ENCODE data around the gene GRM4.

Gene GRM4

DNA sequence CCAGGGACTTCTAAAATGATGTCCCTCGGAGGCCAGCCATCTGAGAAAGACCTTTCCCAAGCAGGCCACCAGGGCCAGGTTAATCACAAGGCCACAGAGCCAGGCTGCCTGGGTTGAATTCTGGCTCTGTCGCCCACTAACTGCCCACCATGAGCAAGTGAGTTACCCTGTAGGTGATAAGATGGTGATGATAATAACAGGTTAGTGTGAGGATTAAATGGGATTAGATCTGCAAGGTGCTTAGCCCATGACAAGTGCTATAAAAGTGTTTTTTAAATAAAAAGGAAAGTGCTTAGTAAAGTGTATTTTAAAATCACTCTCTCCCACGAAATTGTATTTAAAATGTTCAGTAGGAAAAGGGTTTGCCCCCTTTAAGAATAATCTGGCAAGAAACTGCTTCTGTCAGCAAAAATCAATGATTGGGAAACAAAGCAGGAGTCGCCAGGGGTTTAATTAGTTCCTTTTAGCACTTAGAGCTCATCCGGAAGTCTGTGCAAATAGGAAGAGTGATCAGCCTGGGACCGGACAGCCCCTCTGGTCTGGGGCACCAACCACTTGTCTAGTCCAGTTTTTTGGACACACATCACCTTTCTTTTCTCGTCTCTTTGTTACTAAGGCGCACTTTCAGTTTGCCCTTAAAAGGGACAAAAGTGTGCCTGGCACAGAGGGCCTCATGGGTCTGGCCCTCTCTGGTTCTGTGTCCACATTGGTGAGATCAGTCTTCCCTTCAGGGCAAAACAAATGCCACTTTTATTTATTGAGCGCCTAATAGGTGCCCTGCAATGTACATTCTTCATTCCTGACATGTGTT, 150.4 kb downstream of the GRM4 start:
- DNase-seq (ENCODE audit: low read depth in 2 of 2): no peak

GRCh38 chr6:33994472-33995308, 151.2 kb downstream of the GRM4 start:
- DNase-seq (ENCODE audit: low read depth in 2 of 2): no peak

- DNase-seq (ENCODE audit: low read depth in 2 of 2): no peak
These were observed 152.0 kb downstream of the GRM4 start for GRCh38 chr6:33993653-33994471.

- DNase-seq (ENCODE audit: low read depth in 2 of 2): no peak
These were observed 152.8 kb downstream of the GRM4 start for GRCh38 chr6:33993091-33993490.

DNA sequence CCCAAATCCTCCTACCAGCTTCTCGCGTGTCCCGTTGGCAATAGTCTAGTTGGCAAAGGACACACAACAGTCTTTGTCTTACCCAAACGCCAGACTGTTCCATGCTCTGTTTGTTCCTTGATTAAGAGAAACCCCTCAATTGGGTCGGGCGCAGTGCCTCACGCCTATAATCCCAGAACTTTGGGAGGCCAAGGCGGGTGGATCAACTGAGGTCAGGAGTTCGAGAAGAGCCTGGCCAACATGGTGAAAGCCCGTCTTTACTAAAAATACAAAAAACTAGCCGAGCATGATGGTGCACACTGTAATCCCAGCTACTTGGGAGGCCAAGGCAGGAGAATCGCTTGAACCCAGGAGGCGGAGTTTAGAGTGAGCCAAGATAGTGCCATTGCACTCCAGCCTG, 153.7 kb downstream of the GRM4 start:
- no peak for DNase-seq (ENCODE audit: low read depth in 2 of 2)

- DNase-seq (ENCODE audit: low read depth in 2 of 2): no peak
These were observed 154.3 kb downstream of the GRM4 start for GRCh38 chr6:33991610-33992009.

DNA sequence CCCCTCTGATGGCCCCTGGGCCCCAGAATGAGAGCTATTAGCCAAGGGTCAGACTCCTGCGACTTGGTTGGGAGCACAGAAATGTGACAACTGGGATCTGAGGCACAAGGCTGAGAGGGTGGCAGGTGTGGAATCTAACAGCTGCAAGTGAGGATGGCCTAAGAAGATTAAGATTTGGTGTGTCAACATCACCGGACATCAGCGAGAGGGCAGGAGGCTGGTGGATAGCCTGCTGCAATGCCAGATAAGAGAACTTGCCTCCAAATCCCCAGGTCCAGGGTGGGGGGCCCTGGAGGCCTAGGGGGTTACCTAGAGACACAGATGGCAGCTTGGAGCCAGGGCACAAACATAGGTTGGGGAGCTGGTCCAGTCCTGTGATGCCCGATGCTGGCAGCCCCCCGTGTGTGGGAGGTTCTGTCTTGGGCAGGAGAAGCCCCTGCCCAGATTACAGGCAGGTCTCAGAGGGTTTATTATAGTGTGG, 155.8 kb downstream of the GRM4 start:
- no peak for DNase-seq (ENCODE audit: low read depth in 2 of 2)

DNA sequence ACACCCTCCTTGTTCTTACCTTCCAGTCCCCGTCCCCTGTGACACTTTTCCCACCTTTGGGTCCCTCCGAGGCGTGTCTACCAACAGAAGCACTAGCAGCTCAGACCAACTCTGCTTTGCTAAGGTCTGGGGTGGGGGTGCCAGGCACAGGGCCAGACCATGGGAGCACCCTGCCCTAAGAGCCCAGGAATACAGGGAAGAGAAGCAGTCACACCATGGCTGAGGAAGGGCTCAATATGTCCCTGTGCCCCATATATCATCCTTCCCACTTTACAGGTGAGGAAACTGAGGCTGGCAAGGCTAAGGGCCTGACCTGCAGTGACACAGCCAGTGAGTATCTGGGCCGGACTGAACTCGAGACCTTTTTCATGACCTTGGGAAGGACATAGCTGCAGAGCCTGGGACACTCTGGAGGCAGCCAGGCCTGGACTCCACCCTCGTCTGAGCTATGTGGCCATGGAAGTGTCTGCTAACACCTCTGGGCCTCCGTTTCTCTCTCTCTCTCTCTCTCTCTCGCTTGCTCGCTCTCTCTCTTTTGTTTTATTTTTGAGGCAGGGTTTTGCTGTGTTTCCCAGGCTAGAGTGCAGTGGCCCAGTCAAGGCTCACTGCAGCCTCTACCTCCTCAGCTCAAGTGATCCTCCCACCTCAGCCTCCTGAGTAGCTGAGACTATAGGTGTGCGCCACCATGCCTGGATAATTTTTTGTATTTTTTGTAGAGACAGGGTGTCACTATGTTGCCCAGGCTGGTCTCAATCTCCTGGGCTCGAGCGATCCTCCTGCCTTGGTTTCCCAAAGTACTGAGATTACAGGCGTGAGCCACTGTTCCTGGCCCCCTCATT, 156.7 kb downstream of the GRM4 start:
- DNase-seq (ENCODE audit: low read depth in 2 of 2): no peak

DNA sequence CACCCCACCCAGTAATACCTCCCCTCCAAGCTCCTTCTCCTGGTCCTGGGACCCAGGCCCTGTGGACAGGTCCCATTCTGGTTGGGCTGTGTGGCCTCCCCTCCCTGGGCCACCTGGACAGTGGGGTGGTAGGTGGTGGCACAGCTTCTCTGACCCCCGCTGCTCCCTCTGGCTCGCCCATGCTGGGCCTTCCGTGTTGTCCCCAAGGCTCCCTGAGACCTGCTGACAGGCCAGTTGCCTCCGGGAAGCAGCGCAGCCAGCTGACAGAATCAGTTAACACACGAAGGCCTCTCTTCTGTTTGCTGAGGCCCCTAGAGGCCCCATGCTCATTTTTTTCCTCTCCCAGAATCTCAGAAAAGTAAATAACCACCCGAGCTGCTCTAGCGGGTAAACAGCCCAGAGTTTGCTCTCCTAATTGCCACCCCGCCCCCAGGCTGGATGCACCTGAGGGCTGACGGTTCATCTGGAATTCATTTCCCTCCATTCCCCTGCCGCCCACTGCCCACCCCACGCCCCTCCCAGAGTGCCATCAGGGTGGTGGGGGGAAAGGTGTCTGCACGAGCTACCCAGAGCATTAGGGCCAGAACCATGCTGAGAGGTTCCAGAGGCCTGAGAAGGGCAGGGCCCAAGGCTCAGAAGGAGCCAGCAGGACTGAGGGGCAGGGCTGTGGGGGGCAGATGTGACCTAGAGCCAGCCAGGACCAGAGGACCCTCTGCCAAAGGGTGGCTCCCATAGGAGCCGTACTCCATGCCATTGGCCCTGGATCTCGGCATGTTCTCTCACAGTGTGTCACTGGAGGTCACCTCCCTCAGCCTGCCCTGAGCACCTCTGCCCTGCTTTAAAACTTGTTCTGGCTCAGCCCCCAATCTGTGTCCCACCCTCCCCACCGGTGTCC, 157.5 kb downstream of the GRM4 start:
- no peak for DNase-seq (ENCODE audit: low read depth in 2 of 2)

DNA sequence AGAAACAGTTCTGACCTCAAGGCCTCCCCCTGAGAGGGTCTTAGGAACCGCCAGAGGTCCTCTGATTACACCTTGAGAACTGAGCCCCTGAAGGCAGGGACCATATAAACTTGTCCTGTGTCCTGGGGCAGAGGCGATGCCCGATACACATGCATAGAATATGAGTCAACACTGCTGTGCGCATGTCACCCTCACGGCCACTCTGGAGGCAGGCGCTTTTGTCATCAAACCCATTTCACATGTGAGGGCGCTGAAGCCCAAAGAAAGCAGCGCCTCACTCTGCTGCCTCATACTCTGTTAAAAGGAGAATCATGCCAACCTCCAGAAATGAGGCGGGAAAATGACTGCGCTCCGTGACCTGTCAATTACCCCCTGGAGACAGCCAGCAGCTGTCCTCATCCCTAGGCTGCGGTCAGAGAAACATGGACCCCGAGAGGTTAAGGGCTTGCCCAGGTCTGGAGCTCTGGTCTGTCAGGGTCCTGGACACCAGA, 158.3 kb downstream of the GRM4 start:
- no peak for DNase-seq (ENCODE audit: low read depth in 2 of 2)

DNA sequence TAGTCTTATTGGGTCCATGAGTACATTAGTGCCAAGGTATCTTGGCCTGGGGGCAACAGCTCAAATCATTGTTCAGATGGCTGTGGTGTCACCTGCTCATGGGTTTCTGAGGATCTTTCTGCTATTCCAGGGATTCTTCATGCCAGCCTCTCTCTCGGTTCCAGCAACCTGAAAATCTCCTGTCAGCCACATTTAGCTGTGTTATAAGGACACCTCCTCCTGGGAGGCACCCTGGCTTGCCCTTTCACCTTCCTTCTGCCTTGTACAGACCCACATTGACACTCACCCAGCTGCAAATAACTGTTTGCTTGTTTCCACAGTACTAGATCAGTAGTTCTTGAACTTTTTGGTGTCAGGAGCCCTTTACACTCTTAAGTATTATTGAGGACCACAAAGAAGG, 159.9 kb downstream of the GRM4 start:
- DNase-seq (ENCODE audit: low read depth in 2 of 2): no peak

- DNase-seq (ENCODE audit: low read depth in 2 of 2): no peak
These were observed 160.6 kb downstream of the GRM4 start for GRCh38 chr6:33985313-33985751.

GRCh38 chr6:33984466-33985312, 161.2 kb downstream of the GRM4 start:
- no peak for DNase-seq (ENCODE audit: low read depth in 2 of 2)

- no peak for DNase-seq (ENCODE audit: low read depth in 2 of 2)
These were observed 162.0 kb downstream of the GRM4 start for GRCh38 chr6:33983721-33984465.

DNA sequence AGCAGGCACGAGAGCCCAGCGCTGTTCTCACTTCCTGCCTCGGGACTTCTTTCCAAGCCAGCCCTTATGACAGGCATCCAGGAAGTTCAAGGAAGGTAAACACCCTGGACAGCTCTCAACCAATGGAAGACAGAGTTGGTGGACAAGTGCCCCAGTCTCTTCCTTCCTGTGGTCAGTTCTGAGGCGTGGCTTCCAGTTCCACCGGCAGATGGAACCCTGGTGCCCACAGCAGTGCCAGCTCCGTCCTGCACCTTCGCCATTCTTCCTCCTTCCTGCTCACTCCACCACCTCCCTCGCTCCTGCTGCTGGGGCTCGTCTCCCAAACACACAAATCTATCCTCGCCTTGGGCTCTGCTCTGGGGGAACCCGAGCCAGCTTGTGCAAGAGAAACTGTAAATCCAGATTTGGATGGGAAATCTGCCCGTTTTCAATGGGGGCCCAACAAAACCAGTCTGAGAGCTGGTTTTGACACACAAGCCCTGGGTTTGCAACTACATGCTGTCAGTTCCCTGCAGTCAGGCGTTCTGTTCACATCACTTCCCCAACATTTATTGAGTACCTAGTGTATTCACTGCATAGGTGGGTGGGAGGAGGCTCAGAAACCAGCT, 162.7 kb downstream of the GRM4 start:
- no peak for DNase-seq (ENCODE audit: low read depth in 2 of 2)

GRCh38 chr6:33981861-33982260, 164.0 kb downstream of the GRM4 start:
- DNase-seq (ENCODE audit: low read depth in 2 of 2): no peak

GRCh38 chr6:33981421-33981820, 164.5 kb downstream of the GRM4 start:
- DNase-seq (ENCODE audit: low read depth in 2 of 2): no peak
